SU-DHL-6 (cell line): ENCODE data around the gene CCDC185.

Source experiments
- H2AFZ ChIP-seq: fragments of 200-600 bp; sonication (generic); 2 replicates; pipeline ENCODE4 v1.6.1; 2014; ENCODE audit warnings: low read depth, mild to moderate bottlenecking, moderate library complexity, mixed read lengths, antibody characterized with exemption, low read length; ENCODE audit not compliant: severe bottlenecking
- H3F3A ChIP-seq: fragments of 200-600 bp; shearing (Covaris generic); 2 replicates; pipeline ENCODE4 v1.6.0; 2016; ENCODE audit warnings: antibody characterized with exemption, mild to moderate bottlenecking; ENCODE audit not compliant: insufficient read depth
- H3K27ac ChIP-seq: fragments of 200-600 bp; sonication (generic); 2 replicates; pipeline ENCODE4 v1.5.1; 2016; ENCODE audit warnings: low read depth, mild to moderate bottlenecking, low read length, moderate library complexity, mixed read lengths
- H3K27me3 ChIP-seq: fragments of 200-600 bp; sonication (generic), shearing (Covaris generic); 2 replicates; pipeline ENCODE4 v1.6.0; 2014; ENCODE audit warnings: mild to moderate bottlenecking, low read length
- H3K36me3 ChIP-seq: fragments of 200-600 bp; sonication (generic); 2 replicates; pipeline ENCODE4 v1.6.1; 2014; ENCODE audit warnings: mild to moderate bottlenecking, low read length, mixed read lengths
- H3K4me2 ChIP-seq: fragments of 300-600, 200-600 bp; shearing (Covaris generic), sonication (generic); 2 replicates; pipeline ENCODE4 v1.6.0; 2014; ENCODE audit warnings: low read length, low read depth, mild to moderate bottlenecking; ENCODE audit not compliant: poor library complexity, severe bottlenecking
- H3K4me3 ChIP-seq: fragments of 200-600 bp; sonication (generic); 2 replicates; pipeline ENCODE4 v1.5.1; 2014; ENCODE audit warnings: antibody characterized with exemption, low read length, mild to moderate bottlenecking, mixed read lengths; ENCODE audit not compliant: insufficient read depth, poor library complexity, severe bottlenecking
- H3K79me2 ChIP-seq: fragments of 200-600 bp; sonication (generic); 2 replicates; pipeline ENCODE4 v1.6.1; 2014; ENCODE audit warnings: mild to moderate bottlenecking, low read length, moderate library complexity; ENCODE audit not compliant: insufficient read depth
- H3K9ac ChIP-seq: fragments of 200-600 bp; sonication (generic); 2 replicates; pipeline ENCODE4 v1.7.0; 2014; ENCODE audit warnings: mild to moderate bottlenecking, low read length
- H3K9me2 ChIP-seq: fragments of 200-600 bp; sonication (generic); replicated peaks from 2 replicates; pipeline ENCODE4 v1.6.1; 2014; ENCODE audit warnings: low read length; ENCODE audit not compliant: insufficient read depth
- H3K9me3 ChIP-seq: fragments of 200-600 bp; sonication (generic); 2 replicates; pipeline ENCODE4 v1.6.1; 2014; ENCODE audit warnings: low read length, mixed read lengths; ENCODE audit not compliant: insufficient read depth
- H4K20me1 ChIP-seq: fragments of 200-600 bp; sonication (generic); 2 replicates; pipeline ENCODE4 v1.6.1; 2014; ENCODE audit warnings: low read depth, mild to moderate bottlenecking, antibody characterized with exemption, low read length, moderate library complexity, mixed read lengths
- CTCF ChIP-seq: fragments of 200-600 bp; sonication (generic); IDR thresholded peaks from one replicate; pipeline ENCODE4 v1.5.1; 2017; ENCODE audit warnings: antibody characterized with exemption, mild to moderate bottlenecking, low read length, moderate library complexity; ENCODE audit not compliant: insufficient read depth, poor library complexity, severe bottlenecking
- EZH2phosphoT487 ChIP-seq: fragments of 200-600 bp; sonication (generic), shearing (Covaris generic); conservative IDR thresholded peaks from 2 replicates; pipeline ENCODE4 v1.6.1; 2018; ENCODE audit warnings: mild to moderate bottlenecking, antibody characterized with exemption, low read length, moderate library complexity, mixed read lengths

CCDC185 gene

DNA sequence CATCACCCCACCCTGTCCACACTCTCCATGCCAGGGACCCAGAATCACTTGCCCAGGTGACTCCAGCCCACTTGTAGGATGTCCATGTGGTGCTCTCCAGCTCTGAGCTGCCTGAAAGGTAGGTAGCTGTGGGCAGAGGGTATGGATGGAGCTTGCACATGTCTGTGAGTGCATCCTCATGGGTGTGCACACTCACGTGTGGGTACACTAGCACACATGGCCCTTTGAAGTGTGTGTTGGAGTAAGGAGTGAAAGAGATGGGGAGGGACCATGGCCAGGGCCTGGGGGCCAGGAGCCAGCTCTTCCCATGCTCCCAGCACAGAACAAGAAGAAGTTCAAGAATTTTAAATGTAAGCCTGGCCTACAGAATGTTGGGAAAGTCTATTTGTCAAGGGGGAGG lies 50.2 kb downstream of the CCDC185 start:
- H3K27ac ChIP-seq: no peak overlapping the region
- no peaks in the 10 kb centered on the region for H4K20me1 ChIP-seq
- no peaks in the 10 kb centered on the region for H3F3A ChIP-seq
- H2AFZ ChIP-seq: no peak overlapping the region
- H3K79me2 ChIP-seq: no peaks in the 10 kb centered on the region
- TF ChIP-seq EZH2phosphoT487: no peak
- no peak for TF ChIP-seq CTCF
- H3K4me2 ChIP-seq: no peak overlapping the region
- no peaks in the 10 kb centered on the region for H3K27me3 ChIP-seq
- H3K9me2 ChIP-seq: no peaks in the 10 kb centered on the region
- H3K9ac ChIP-seq: no peak overlapping the region
- H3K4me3 ChIP-seq: no peak overlapping the region
- H3K36me3 ChIP-seq: no peaks in the 10 kb centered on the region
- no peaks in the 10 kb centered on the region for H3K9me3 ChIP-seq

DNA sequence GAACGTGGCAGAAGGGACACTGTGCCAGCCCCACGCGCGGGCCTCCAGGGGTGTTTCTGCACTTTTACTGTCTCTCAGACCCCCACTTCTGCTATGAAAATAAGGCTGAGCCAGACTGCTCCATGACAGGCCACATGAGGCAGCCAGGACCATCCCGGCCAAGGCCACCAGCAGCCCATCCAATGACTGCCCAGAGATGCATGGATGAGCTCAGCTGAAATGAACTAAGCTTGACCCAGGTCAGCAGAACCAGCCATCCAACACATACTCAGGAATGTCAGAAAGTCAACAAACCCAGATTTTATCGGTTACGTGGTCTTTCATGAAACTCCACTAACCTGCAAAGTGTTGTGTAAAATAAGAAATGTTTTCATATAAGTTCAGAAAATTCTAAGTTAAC lies 51.2 kb downstream of the CCDC185 start:
- Histone ChIP-seq H3K36me3 (no peaks in the 10 kb centered on the region), H2AFZ (no peak overlapping the region), H3K79me2 (no peaks in the 10 kb centered on the region), H3K4me2 (no peak overlapping the region), H3K9me3 (no peaks in the 10 kb centered on the region), H3F3A (no peaks in the 10 kb centered on the region), H3K9me2 (no peaks in the 10 kb centered on the region), H3K9ac (no peak overlapping the region), H3K4me3 (no peak overlapping the region), H3K27me3 (no peaks in the 10 kb centered on the region), H3K27ac (no peak overlapping the region), H4K20me1 (no peaks in the 10 kb centered on the region)
- no peak for TF ChIP-seq EZH2phosphoT487
- TF ChIP-seq CTCF: no peak
